DMS 273 treated with DMSO at 0.1 percent for 48 hours (cell line): ENCODE results near the gene FBXW11.

Source experiments
- DNase-seq: peaks from one replicate; lab custom pipeline; 2025; lab: John Stamatoyannopoulos, UW

Gene FBXW11

DNA sequence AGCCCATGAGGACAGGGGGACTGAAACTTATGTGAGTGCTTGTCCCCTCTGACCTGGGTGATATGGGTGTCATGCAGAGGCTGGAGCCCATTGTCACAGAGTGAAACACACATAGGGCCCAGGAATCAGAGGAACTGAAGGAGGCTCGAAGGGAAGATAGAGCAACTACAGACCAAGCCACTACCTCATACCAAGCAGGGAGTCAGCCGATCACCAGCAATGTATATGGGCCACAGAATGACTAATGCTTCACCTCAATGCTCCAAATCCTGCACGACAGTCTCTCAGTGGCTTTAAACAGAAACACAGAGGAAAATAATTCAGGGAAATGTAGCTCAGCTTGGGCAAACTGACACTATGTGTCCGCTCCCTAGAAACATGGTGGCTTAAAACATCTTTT, 8.9 kb upstream of the FBXW11 start:
- no peak for DNase-seq

GRCh38 chr5:172010278-172010677, 3.8 kb upstream of the FBXW11 start:
- DNase-seq: peak; percentile 57

DNA sequence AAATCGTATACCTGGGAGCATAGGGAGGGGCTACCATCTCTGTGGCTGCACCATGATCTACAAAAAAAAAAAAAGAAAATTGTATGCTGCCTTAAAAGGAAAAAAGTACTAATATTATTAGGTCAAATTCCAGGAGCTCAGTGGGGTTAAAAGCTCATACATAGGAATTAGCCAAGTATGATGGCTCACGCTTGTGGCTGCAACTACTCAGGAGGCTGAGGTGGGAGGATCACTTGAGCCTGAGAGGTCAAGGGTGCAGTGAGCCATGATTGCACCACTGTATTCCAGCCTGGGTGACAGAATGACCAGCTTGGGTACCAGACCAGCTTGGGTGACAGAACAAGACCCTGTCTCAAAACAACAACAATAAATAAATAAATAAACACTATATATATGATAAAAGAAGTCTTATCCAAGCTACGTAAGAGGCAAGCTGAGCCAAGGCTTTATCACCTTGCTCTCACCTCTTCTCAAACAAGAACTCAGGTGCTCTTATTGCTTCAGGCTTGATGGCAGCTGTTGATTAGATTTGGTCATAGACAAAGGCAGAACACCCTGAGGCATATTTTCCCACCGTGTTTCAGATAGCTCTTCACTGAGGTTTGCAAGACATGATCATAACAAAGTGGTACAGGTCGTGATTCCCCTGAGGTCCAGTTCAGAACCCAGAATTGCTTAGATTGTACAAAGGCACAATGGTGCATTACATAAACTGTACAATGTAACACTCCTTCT, 3.3 kb upstream of the FBXW11 start:
- no peak for DNase-seq

DNA sequence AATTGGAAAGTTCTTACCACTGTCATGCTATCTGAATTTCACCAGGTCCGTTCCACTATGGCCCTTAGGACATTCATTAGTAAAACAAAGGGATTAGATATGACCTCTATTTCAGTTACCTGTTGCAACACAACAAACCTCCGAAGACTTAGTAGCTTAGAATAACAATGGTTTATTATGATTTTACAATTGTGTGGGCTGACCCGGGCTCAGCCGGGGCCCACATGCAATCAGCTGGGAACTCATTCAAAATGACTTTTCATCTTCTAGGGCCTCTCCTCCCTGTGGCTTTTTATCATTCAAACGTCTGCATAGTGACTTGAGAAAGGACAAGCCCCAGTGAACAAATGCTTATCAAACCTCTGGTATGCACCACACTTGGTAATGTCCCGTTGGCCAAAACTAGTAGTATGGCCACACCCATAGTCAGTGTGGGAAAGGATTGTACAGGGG, 2.3 kb upstream of the FBXW11 start:
- no peak for DNase-seq

- DNase-seq: no peak
Measured at GRCh38 chr5:172008111-172008455, 1.6 kb upstream of the FBXW11 start.

GRCh38 chr5:172007175-172008110, 1.0 kb upstream of the FBXW11 start:
- no peak for DNase-seq

DNA sequence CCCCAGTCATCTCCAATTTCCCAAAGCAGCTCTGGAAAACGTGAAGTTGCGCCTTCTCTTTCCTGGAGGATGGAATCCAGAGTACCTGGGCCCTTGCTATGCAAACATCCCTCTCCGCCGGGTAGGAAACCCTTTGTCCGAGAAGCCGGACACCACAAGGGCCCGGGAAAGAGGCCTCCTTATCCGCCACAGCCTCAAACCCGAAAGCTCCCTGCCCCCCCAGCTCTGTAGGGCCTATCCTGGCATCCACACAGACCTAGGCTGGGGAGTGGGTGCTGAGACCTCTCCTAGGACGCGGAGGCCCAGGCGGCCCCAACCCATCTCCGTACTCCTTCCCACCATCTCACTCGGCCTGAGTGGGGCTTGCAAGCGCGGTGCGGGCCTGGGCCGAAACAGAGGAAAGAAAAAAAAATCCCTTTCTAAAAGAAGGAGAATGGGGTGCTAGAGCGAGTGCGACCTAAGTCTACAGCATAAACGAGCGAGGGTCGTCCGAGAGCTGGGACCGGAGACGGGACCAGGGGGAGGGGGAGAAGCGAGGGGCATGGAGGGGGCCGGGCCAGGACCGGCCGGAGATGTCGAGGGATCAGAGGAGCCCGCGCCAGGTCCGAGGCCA, 624 bp downstream of the FBXW11 start:
- no peak for DNase-seq

DNA sequence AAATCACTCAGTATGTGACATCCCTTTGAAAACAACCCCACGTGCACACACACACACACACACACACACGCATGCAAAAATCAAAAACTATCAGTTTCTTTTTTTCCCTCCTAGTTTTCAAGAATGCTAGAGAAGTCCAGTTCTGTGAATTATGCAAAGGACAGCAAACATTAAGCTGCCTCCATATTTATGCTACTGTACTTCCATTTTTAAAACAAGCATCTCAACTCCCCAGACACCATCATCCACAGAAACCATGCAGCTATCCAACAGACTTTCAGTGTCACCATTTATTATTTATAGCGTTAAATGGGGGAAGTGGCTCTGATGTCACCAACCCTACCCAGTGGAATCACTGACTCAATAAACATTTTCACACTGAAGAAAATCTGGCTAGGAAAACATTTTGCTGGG, 1.6 kb downstream of the FBXW11 start:
- no peak for DNase-seq

- DNase-seq: no peak
Measured at GRCh38 chr5:172003746-172004145, 2.7 kb downstream of the FBXW11 start.

GRCh38 chr5:172002840-172003512, 3.5 kb downstream of the FBXW11 start:
- no peak for DNase-seq

- DNase-seq: no peak
Measured at GRCh38 chr5:172002310-172002709, 4.1 kb downstream of the FBXW11 start.

DNA sequence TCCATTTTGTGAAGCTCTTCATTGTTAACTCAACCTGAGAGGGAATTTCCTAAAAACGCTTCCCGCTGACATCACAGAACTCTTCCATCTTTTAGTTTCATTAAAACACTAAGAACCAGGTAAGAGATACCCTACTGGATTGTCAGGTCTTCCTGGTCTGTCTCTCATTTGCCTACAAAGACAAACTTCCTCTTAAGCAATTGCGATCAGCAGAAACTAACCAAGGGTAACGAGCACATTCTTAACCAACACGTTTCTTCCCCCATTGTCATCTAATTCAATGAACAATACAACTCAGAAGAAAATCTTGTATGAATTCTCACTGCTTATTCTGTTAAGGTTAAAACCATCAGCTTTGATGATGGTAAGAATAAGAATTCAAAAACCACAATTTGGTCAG, 6.6 kb downstream of the FBXW11 start:
- no peak for DNase-seq

- DNase-seq: no peak
Measured at GRCh38 chr5:171999100-171999499, 7.3 kb downstream of the FBXW11 start.

DNA sequence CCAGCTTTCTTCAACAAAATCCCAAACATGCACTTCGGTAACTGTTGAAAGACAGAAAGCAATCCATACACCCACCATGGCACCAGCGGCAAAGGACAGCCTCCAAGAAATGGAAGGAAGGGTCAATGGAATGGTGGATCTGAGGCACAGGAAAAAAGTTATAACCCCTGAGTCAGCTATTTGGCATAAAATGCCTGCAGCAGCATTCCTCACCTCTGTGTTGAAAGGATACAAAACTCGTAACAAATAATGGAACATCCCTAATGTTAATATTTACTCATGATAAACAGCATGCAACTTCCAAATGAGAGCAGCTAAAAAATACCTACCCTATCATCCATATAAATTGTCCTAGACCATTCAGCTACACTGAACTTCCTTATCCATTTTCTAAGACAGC, 9.4 kb downstream of the FBXW11 start:
- DNase-seq: no peak

GRCh38 chr5:171992813-171993212, 13.6 kb downstream of the FBXW11 start:
- DNase-seq: no peak

DNA sequence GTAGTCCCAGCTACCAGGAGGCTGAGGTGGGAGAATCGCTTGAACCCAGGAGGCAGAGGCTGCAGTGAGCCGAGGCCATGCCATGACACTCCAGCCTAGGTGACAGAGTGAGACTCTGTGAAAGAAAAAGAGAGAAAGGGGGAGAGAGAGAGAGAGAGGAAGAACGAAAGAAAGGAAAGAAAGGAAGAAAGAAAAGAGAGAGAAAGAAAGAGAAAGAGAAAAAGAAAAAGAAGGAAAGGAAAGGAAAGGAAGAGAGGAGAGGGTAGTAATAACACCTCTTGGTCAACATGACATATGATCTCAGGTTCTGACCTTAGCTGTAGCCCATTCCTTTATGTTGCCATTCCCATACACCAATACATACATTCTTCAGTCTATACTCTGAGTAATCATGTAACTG, 14.1 kb downstream of the FBXW11 start:
- no peak for DNase-seq

DNA sequence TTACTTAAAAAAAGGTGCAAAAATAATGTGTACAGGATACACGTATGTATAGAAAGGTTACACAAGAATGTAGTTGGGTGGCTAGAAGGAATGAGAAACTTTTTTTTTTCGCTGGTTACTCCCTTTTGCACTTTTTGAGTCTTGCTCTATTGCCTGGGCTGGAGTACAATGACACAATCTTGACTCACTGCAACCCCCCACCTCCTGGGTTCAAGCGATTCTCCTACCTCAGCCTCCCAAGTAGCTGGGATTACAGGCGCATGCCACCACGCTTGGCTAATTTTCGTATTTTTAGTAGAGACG, 15.8 kb downstream of the FBXW11 start:
- no peak for DNase-seq

DNA sequence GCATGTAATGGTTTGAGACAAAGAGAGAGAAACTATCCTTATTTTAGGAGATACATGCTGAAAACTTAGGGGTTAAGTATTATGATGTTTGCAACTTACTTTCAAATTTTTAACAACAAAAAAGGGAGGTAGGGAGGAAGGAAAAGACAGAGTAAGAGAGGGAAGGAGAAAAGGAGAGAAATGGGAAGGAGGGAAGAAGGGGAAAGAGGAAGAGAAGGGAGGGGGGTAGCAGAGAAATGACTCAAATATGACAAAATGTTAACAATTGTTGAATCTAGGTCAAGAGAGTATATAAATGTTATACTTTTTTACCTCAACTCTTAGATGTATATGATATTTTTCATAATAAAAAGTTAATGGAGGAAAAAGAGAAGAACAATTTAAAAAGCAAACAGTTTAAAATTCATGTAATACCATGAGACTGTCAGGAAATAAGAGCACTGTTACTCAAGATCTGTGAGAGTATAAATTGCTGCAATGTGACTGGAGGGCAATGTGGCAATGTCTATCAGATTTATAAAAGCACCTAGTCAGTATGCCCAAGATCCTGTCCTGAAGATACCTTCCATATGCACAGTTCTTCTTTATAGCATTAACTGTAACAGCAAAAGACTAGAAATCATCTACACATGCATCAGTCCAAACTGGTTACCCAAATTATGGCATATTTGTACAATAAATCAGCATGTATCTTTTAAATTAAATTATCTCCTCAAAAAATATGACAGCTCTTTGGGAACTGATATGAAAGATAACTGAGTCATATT, 16.3 kb downstream of the FBXW11 start:
- no peak for DNase-seq

DNA sequence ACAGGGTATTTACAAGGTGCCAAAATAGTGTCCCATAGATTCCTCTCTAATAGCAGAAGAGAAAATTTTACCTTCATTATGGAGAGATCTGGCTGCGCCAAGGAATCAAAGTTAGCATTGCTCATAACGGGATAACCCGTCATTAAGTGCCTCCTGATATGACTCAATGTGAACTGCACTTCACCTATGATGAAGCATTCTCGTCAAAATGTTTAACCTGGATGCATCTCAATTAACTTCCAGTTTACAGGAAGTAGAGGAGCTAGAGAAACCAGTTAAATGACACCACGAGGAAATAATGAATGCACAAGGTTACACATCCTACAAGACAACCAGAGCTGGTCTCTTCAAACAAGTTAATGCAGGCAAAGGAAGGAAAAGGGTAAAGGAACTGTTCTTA, 17.2 kb downstream of the FBXW11 start:
- no peak for DNase-seq

GRCh38 chr5:171986772-171987171, 19.7 kb downstream of the FBXW11 start:
- no peak for DNase-seq

DNA sequence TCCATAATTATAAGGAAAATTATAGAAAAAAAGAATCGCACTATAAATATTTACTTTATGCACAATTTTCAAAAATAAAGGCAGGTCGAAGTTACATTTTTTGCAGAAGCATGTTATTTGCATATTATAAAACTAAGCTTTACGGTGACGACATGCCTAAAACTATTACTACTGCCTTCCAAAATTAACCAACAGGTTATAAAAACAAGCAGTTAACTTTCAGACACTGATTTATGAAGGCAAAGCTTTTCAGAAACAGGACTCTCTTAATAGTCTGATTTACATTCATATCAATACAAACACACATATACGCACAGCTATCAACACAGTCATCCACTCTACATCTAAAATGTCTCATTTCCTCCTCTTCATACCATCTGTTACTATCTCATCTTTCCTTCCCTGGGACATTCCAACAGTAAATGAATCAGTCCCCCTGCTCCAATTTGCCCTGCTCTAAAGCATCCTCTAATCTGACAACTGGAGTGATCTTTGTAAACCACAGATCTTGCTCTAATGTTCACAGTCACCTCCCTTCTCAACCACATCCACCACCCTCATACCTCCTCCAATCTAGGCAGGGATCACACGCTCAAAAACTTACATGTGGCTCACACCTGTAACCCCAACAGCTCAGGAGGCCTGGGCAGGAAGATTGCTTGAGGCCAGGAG, 21.6 kb downstream of the FBXW11 start:
- no peak for DNase-seq
